ENCODE results near the gene QRFPR. TPM values are rescaled to one million over a fixed set of nuclear protein-coding genes. Genes with fewer than 3 reads are reported as not detected.

Gene QRFPR
- total and polyA plus RNA-seq, 2 of the 4 experiments (the other 2 are of a cell fraction), result not detected

DNA sequence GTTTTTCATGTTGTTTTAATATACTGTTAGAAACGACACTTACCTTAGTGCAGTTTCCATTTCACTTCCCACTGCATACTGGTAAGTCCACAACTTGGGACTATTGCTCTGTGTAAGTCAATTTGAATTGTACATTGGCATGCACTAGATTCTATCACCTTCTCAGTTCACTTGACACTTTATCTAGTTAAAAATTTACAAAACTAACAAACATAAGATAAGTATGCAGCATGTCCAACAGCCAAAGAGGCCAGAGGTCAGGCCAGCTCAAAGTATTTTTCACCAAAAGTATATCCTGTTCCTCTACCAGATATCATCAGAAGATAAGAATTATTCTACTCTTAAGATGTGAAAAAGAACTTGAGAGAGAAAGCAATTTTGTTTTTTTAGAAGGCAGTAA, 75.9 kb downstream of the QRFPR start:
- H3K9me3 ChIP-seq (ENCODE audit: control insufficient read depth, insufficient read depth, low read length), result no peaks in the 10 kb centered on the region
- no peak overlapping the region for H2AFZ ChIP-seq (replicated peaks; ENCODE audit: low read length, poor library complexity)
- H3K36me3 ChIP-seq (ENCODE audit: control insufficient read depth, insufficient read depth, low read length), result no peaks in the 10 kb centered on the region
- no peak overlapping the region for H3K4ac ChIP-seq (ENCODE audit: low read depth, low read length)
- BruUV-seq (replicated peaks), result no TSS peak
- dilution Hi-C loops (cut with HindIII; ENCODE audit: low sequenced_read_pairs, unreplicated experiment) (no loop called here), intact Hi-C loops (cut with micrococcal nuclease) (no loop called here), in situ Hi-C loops (cut with MboI; ENCODE audit: low sequenced_read_pairs) (no loop called here)
- no peak overlapping the region for H2BK20ac ChIP-seq (ENCODE audit: low read depth, low read length)
- no CpG with 5 or more reads among the region's 1 CpG for WGBS, 2 experiments (ENCODE audit: extremely low coverage in 2 of 2, insufficient read length in 1 of 2)
- ChIA-PET CTCF (no interaction called here), POLR2A (ENCODE audit: unreplicated experiment) (no interaction called here)
- TF ChIP-seq RCOR1 (IDR thresholded peaks at IDR 0.05; ENCODE audit: insufficient replicate concordance, low read length), result no peak
- no peak for TF ChIP-seq POLR2A (IDR thresholded peaks at IDR 0.05; ENCODE audit: low read depth, low read length)
- no peak for TF ChIP-seq SMC3 (IDR thresholded peaks at IDR 0.05; ENCODE audit: low read depth, low read length)
- no peak for TF ChIP-seq BHLHE40 (IDR thresholded peaks at IDR 0.05; ENCODE audit: low read depth, low read length)
- TF ChIP-seq MAZ (IDR thresholded peaks at IDR 0.05; ENCODE audit: borderline replicate concordance, low read depth, low read length), result no peak
- no peak overlapping the region for H2BK120ac ChIP-seq (ENCODE audit: low read depth, low read length)
- H2BK15ac ChIP-seq (ENCODE audit: low read depth, low read length), result no peak overlapping the region
- no peak overlapping the region for H3K9ac ChIP-seq (ENCODE audit: low read depth, low read length)
- no peak overlapping the region for H4K91ac ChIP-seq (ENCODE audit: insufficient read depth, low read depth, low read length)
- H3K4me2 ChIP-seq (ENCODE audit: low read depth, low read length), result no peak overlapping the region
- H3K79me1 ChIP-seq (ENCODE audit: low read depth in 1 of 2, low read length in 2 of 2), result no peaks in the 10 kb centered on the region
- no peak overlapping the region for H4K8ac ChIP-seq (ENCODE audit: low read depth in 2 of 2, low read length in 2 of 2)
- H3K27ac ChIP-seq (ENCODE audit: insufficient read depth, low read length), result no peak overlapping the region
- H3K14ac ChIP-seq (replicated peaks; ENCODE audit: low read depth, low read length), result no peak overlapping the region
- DNase-seq, result no peak
- no peak overlapping the region for H2AK9ac ChIP-seq (replicated peaks; ENCODE audit: low read depth, low read length, poor library complexity)
- no peaks in the 10 kb centered on the region for H3K27me3 ChIP-seq (ENCODE audit: control insufficient read depth, insufficient read depth, low read length)
- no peak overlapping the region for H3K56ac ChIP-seq (ENCODE audit: extremely low read depth, insufficient read depth, low read length)
- no peak overlapping the region for H4K5ac ChIP-seq (ENCODE audit: low read depth, low read length)
- no peak overlapping the region for H3K23ac ChIP-seq (ENCODE audit: low read depth, low read length)
- no peak overlapping the region for H3K18ac ChIP-seq (ENCODE audit: low read depth, low read length)
- H2BK5ac ChIP-seq (ENCODE audit: low read depth, low read length, poor library complexity, severe bottlenecking), result no peak overlapping the region
- H2AK5ac ChIP-seq (ENCODE audit: low read depth, low read length), result no peak overlapping the region
- ATAC-seq (ENCODE audit: low read depth), result no peak
- no peaks in the 10 kb centered on the region for H4K20me1 ChIP-seq (ENCODE audit: insufficient read depth, low read length)
- H3K9me1 ChIP-seq (ENCODE audit: insufficient read depth, low read length), result no peaks in the 10 kb centered on the region
- no peak overlapping the region for H3K4me3 ChIP-seq (ENCODE audit: insufficient read depth, low read depth, low read length)
- no peaks in the 10 kb centered on the region for H3K4me1 ChIP-seq (ENCODE audit: control insufficient read depth, insufficient read depth, low read length)

Data from IMR-90 (cell line).